GM12801 (cell line): ENCODE data around the gene ENKUR.

ENCODE experiments used
- TF ChIP-seq, protein P1 (sequence below): IDR thresholded peaks from one replicate; pipeline ENCODE4 v1.5.1; 2011; ENCODE audit warnings: control low read depth; ENCODE audit not compliant: insufficient read length; ENCODE audit errors: extremely low read depth

ENKUR gene

DNA sequence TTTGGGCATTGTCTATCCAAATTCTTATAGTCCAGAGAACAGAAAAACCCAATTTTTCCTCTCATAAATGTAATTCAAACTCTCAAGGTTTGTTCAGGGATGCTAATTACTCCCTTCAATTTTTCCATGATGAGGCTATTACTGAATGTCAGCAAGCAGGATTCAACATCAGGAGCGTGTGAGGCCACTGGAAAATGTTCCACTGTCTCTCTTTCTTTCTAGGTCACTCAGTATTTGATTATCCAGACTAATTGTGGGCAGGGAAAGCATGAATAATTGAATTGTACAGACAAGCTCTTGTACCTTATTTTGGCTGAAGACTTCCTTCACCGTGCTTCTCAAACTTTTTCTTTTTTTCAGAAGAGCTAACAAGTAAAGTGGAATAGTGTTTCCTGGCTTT is 31.1 kb upstream of the ENKUR start:
- TF ChIP-seq, protein P1, sequence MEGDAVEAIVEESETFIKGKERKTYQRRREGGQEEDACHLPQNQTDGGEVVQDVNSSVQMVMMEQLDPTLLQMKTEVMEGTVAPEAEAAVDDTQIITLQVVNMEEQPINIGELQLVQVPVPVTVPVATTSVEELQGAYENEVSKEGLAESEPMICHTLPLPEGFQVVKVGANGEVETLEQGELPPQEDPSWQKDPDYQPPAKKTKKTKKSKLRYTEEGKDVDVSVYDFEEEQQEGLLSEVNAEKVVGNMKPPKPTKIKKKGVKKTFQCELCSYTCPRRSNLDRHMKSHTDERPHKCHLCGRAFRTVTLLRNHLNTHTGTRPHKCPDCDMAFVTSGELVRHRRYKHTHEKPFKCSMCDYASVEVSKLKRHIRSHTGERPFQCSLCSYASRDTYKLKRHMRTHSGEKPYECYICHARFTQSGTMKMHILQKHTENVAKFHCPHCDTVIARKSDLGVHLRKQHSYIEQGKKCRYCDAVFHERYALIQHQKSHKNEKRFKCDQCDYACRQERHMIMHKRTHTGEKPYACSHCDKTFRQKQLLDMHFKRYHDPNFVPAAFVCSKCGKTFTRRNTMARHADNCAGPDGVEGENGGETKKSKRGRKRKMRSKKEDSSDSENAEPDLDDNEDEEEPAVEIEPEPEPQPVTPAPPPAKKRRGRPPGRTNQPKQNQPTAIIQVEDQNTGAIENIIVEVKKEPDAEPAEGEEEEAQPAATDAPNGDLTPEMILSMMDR, result no peak

GRCh38 chr10:25046641-25047040 is 30.7 kb upstream of the ENKUR start:
- TF ChIP-seq, protein P1, result no peak

- TF ChIP-seq, protein P1, result no peak
Observed at GRCh38 chr10:25039531-25039930, 23.6 kb upstream of the ENKUR start.

DNA sequence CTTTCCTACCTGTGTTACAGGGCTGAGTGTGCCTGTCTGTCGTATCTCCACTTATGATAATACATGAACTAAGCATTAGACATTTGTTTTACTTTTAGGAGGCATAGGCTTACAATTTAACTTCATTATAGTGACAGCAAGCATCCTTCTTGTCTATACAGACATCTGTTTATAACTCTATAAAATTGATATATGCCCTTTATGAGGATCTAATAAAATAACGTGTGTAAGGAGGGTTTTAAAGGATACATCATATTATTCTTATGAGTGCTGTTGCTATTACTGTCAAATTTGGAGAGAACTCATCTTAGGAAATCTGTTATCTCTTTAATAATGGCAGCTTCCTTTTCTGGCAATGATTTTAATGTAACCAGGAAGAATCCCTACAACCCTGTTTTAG is 22.4 kb upstream of the ENKUR start:
- TF ChIP-seq, protein P1, result no peak

DNA sequence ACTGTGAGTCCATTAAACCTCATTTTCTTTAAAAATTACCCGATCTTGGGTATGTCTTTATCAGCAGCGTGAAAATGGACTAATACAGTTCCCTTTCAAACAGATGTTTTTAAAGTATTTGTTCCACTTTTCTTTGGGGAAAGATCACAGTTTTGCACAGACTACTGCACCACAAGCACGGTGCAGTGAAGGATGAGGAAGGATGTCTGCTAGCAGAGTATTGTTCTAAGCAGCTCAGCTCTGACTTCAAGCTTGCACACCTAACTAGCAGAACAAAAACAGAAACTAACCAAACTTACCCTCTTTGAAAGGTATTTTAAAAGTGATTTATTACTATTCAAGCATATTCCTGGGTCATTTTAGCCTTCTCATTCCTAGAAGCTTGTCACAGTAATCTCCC is 20.4 kb upstream of the ENKUR start:
- TF ChIP-seq, protein P1, result no peak

GRCh38 chr10:25029519-25029918 is 13.6 kb upstream of the ENKUR start:
- TF ChIP-seq, protein P1, result no peak

DNA sequence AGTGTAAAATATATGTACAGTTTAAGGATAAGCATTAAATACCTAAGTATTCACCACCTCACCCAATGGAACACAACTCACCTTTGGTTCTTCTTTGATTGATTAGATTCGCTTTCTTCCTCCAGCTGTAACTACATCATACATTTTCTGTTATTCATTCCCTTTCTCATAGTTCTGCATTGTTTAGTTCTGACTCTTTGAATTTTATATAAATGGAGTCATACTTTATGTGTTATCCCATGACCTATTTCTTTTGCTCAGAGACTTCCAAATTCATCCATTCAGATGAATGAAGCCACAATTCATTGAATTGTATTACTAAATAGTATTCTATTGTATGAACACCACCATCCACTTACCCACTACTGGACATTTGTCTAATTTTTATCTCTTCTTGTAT is 12.8 kb upstream of the ENKUR start:
- TF ChIP-seq, protein P1, result no peak

DNA sequence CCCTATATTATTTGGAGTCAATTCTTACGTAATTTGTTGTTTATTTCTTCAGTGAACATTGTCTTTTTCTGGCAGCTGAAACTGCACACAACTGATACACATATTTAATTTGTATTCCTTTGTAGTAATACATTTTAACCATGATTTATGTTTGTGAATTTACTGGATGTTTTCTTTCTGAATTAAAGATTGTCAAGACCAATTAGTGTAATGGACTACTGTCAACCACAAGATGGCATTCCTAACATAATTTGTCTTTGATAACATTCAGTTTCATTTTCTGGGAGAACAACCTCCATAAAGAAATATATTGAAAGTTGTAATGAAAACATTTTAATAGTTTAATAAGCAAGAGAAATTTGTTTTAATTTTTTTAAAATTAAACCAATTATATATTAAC is 10.5 kb upstream of the ENKUR start:
- TF ChIP-seq, protein P1, result no peak
